Fibroblast of peridontal ligament (primary cell): Measurements from ENCODE around the gene ZDBF2.
"Not testable (repeated sequence)": the region's sequence is repeated elsewhere in the genome, so short reads cannot be mapped to it uniquely, and the experiment has no call there.

Experiments used
- DNase-seq: peaks from one replicate; pipeline ENCODE4 v3.0.0-alpha.2; 2010; ENCODE audit errors: extremely low read depth

Gene ZDBF2

GRCh38 chr2:206323486-206323885, 49.0 kb downstream of the ZDBF2 start:
- DNase-seq: no peak

DNA sequence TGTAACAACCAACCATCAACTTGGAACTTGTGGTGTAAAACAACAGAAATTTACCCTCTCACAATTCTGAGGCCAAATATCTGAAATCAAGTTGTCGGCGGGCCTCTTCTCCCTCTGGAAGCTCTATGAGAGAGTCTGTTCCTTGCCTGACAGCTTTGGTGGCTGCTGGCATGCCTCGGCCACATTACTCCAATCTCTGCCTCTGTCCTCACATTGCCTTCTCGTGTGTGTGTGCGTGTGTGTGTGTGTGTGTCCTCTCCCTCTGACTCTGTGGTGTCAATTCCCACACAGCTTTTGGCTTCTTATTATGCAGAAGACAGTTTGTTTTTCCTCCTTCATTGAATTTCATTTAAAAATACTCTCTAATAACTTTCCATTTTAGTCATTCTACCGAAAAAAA, 50.4 kb downstream of the ZDBF2 start:
- no peak for DNase-seq

DNA sequence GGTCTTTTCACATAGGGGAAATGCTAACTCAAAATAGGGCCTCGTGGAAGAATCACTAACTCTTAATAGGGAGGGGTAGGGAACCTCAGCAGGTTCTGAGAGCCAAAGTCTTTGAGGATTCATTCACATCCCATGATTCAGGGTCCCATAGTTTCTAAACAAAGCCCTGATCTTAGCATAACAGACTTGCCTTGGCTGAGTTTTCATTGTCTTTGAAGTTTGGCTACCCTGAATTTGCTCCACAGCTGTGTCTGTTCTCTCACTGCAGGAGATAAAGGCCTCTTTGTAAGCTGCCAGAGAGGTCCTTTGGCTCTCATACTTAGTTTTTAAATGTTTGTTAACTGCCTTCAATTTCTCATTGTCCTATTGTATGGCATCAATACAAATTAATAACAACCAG, 54.5 kb downstream of the ZDBF2 start:
- no peak for DNase-seq

DNA sequence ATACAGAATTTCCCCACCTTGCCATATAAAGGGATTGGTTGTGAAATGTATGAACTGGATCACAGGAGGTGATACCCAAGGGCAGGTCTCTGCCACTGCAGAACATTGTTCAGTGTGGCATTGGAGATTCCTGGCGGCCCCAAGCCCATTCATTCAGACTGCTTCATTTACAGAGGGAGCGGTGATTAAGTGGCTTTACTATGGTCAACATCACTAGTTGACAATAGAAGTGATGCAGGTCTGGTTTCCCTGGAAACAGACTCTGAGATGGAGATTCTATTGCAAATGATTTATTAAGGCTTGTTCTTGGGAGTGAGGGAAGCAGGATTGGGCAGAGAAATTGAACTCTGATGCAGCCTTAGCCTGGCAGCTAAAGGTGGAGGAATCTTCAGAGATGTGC, 62.4 kb downstream of the ZDBF2 start:
- no peak for DNase-seq

- no peak for DNase-seq
Measured at GRCh38 chr2:206337956-206338355, 63.5 kb downstream of the ZDBF2 start.

- DNase-seq: no peak
Measured at GRCh38 chr2:206341396-206341795, 66.9 kb downstream of the ZDBF2 start.

DNA sequence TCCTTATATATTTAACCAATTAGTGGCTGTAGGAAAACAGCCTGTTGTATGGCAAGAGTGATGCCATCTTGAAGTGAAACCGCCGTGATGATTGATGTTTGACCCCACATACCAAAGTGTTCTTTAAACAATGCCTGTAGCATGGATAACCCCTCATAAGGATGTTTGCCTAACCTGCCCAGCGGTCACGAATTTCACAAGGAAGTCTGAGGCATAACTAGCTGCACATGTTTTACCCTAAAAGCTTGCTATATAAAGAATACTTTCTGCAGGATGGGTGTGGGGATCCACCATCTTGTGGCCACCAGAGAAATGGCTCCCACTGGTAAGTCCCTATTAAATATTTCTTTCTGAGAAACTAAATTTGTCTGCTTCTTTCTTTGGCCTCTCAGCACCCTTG, 68.7 kb downstream of the ZDBF2 start:
- no peak for DNase-seq

DNA sequence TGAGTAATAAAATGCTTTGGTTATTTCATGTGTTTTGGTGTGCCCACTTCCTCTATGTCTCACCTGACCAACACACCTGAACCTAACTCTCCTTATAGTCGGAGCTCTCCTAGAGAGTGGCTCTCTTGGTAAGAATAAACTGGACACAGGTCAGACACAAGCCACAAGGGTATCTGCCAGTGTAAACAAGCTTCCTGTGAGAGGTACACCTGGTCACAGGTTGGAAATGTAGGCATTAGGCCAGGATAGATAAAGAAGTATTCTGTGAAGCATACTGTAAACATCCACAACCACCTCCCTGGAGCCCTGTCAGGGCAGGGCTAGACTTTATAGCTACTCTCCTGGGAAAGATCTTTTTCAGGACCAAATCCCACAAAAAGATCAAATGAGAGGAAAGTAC, 69.4 kb downstream of the ZDBF2 start:
- no peak for DNase-seq

DNA sequence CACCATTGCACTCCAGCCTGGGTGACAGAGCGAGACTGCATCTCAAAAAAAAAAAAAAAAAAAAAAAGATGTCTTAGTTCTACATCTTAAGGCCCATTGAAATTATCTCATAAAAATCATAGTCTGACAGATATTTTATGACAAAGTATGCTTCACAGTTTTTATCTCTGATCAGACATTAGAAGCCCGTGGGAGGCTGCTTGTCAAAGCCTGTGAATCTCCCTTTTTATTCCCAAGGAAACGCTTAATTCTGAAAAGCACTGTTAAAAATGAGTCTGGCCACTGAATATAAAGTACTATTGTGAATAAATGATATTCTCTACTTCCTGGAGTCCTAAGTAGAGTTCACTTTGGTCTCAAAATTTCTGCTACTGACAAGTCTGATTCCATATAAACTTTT, 71.1 kb downstream of the ZDBF2 start:
- DNase-seq: no peak

DNA sequence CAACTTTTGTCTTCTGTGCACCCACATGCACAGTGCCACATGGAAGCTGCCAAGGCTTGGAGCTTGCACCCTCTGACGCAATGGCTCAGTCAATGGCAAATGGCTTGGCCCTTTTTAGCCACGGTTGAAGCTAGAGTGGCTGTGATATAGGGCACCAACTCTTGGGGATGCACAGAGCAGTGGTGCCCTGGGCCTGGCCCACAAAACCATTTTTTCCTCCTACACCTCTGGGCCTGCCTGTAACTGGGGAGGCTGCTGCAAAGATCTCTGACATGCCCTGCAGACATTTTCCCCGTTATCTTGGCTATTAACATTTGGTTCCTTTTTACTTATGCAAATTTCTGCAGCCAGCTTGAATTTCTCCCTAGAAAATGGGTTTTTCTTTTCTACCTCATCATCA, 74.9 kb downstream of the ZDBF2 start:
- no peak for DNase-seq

DNA sequence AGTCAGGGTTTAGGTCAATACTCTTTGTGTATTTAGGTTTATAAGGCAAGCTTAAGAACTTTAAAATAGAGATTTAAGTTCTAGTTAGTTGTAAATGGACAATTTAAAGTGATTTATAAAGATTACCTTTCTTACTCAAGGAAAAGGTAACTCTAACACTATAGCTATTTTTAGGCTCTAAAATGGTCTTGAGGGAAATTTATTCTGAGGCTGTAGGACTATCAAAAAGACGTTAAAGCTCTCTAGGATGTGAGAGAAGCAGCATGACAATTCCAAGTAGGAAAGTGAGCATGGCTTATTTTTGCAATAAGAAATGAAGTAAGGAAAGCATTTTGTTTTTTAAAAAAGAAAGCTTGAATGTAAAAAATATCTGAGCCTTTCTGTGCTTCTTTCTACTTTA, 78.1 kb downstream of the ZDBF2 start:
- no peak for DNase-seq

- no peak for DNase-seq
Measured at GRCh38 chr2:206353685-206354084, 79.2 kb downstream of the ZDBF2 start.

DNA sequence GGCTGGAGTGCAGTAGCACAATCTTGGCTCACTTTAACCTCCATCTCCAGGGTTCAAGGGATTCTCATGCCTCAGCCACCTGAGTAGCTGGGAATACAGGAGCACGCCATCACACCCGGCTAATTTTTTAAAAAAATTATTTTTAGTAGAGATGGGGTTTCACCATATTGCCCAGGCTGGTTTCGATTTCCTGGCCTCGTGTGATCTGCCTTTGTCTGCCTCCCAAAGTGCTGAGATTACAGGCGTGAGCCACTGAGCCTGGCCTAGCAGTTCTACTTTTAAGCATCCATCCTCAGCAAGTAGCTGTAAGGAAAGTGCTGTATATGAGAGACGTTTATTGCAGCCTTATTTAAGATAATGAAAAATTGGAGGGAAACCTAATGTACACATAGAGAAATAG, 79.7 kb downstream of the ZDBF2 start:
- no peak for DNase-seq

- not testable (repeated sequence) for DNase-seq
Measured at GRCh38 chr2:206356840-206357239, 82.4 kb downstream of the ZDBF2 start.

DNA sequence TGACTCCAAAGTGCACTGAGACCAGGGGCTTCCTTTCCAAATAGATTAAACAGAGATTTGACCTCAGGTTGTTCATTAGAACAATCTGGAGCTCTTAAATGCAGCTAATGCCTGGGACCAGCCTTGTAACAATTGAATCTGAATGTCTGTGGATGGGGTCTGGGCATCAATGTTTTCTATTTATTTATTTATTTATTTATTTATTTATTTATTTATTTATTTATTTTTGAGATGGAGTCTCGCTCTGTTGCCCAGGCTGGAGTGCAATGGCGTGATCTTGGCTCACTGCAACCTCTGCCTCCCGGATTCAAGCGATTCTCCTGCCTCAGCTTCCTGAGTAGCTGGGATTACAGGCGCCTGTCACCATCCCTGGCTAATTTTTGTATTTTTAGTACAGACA, 86.4 kb downstream of the ZDBF2 start:
- DNase-seq: not testable (repeated sequence)

- DNase-seq: no peak
Measured at GRCh38 chr2:206361407-206362045, 87.1 kb downstream of the ZDBF2 start.
